Measurements from ENCODE around the gene PSD4.

Gene PSD4

GRCh38 chr2:113176696-113177355, 3.1 kb downstream of the PSD4 start:
- TF ChIP-seq CTCF (IDR thresholded peaks at IDR 0.05; ENCODE audit: low read depth, low read length, missing control alignments) = no peak
- no peak for DNase-seq (ENCODE audit: low read depth)
- H3K4me3 ChIP-seq (ENCODE audit: low read depth, low read length) = peak overlapping the region; percentile 73

DNA sequence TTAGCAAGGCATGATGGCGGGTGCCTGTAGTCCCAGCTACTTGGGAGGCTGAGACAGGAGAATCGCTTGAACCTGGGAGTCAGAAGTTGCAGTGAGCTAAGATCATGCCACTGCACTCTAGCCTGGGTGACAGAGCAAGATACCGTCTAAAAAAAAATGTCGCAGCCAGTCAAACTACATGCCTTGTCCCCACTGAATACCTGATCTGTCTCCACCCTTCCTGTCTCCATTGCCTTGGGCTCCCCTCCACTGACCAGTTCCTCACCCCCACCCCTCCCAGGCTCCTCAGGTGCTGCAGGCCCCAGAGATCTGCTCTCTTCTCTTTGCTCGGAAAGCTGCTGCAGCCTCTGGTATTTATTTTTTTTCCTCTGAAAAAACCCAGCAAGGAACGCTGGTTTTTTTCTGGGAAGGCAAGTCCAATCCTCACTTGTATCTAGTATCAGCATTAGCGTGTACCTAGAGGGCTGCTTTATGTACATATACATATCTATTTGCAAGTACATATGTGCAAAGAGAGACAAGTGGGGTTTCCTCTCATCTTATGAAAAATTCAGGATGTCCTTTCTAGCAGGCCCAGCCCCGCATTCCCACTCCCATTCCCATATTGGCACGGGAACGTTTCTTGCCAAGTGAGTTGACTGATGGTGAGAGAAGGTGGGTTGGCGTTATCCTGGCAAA, 4.4 kb downstream of the PSD4 start:
- no peak for TF ChIP-seq CTCF (IDR thresholded peaks at IDR 0.05; ENCODE audit: low read depth, low read length, missing control alignments)
- no peak for DNase-seq (ENCODE audit: low read depth)
- no peak overlapping the region for H3K4me3 ChIP-seq (ENCODE audit: low read depth, low read length)

DNA sequence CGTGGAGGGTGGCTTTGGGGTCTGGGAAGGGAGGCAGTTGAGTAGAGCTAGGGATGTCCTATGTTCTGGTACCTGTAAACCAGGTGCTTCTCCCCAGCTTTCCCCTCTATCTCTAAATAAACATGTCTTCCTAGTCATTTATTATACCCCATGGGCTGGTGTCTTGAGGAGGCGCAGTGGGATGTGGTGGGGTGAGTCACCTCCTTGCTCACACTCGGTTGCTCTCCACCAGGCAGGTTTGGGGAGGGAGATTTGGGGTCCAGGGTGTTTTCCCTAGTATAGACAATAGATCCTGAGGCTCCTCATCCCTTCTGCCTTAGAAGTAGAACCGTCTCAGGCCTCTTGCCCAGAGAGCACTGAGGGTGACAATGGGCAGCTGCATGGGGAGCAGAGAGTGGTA, 5.1 kb downstream of the PSD4 start:
- no peak overlapping the region for H3K4me3 ChIP-seq (ENCODE audit: low read depth, low read length)
- no peak for TF ChIP-seq CTCF (IDR thresholded peaks at IDR 0.05; ENCODE audit: low read depth, low read length, missing control alignments)
- no peak for DNase-seq (ENCODE audit: low read depth)

GRCh38 chr2:113179446-113180045, 5.8 kb downstream of the PSD4 start:
- no peak for TF ChIP-seq CTCF (IDR thresholded peaks at IDR 0.05; ENCODE audit: low read depth, low read length, missing control alignments)

GRCh38 chr2:113180131-113180946, 6.6 kb downstream of the PSD4 start:
- no peak overlapping the region for H3K4me3 ChIP-seq (ENCODE audit: low read depth, low read length)
- TF ChIP-seq CTCF (IDR thresholded peaks at IDR 0.05; ENCODE audit: low read depth, low read length, missing control alignments) = no peak
- no peak for DNase-seq (ENCODE audit: low read depth)

More at GRCh38 chr2:113179446-113180045, 5.8 kb downstream of the PSD4 start:
- H3K4me3 ChIP-seq (ENCODE audit: low read depth, low read length) = no peak overlapping the region
- DNase-seq (ENCODE audit: low read depth) = no peak

DNA sequence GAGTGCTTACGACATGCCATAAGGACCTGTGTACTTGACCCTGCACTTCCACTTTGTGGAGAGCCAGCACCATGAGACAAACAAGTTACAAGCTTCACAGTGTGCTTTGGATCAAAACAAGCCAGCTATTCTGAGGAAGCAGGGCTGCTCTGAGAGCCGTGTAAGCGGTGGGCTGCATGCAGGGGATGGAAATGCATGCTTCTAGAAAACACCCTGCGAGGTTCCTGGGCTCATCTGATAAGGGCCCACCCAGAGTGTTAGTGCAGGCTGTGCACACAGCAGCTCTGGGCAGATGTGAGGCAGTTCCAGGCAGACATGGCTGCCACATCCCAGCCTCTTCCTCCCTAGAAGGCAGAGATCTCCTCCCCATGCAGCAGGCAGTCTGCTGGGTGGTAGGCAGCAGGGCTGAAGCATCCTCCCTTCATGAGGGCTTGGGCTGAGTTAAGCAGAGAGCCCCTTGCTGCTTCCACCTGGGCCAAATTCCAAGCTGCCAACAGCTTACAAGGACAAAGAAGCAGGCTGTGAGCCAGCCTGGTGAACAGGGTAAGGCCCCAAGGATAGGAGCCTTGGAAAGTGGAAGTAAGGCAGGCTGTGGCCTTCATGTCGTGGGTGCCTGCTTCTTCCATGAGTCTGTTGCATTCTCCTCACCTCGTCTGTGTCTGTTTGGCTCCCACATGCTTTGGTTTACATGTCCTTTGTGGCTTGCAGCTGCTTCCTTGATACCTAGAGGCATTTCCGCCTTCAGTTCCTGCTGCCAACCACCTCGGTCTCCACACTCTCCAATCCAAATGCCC, 7.7 kb downstream of the PSD4 start:
- DNase-seq (ENCODE audit: low read depth) = no peak
- TF ChIP-seq CTCF (IDR thresholded peaks at IDR 0.05; ENCODE audit: low read depth, low read length, missing control alignments) = no peak
- H3K4me3 ChIP-seq (ENCODE audit: low read depth, low read length) = no peak overlapping the region
